Ovary (tissue), 3 donors: Measurements from ENCODE around the gene PHF14.

ENCODE experiments used
- CTCF ChIP-seq, 3 donors: fragments of 450-650 bp in 2 of 3; fragments of 200-600 bp in 1 of 3; IDR thresholded peaks; one replicate each; pipeline versions ENCODE4 v1.5.1 to v1.8.0; 2016 to 2022; ENCODE audit warnings: antibody characterized with exemption in 3 of 3, mild to moderate bottlenecking in 1 of 3
- EP300 ChIP-seq: sonication (generic); formaldehyde crosslinking; IDR thresholded peaks from one replicate; pipeline ENCODE4 v1.6.1; 2017; ENCODE audit warnings: antibody characterized with exemption
- POLR2A ChIP-seq: fragments of 450-650 bp; IDR thresholded peaks from one replicate; pipeline ENCODE4 v1.6.1; 2017; ENCODE audit warnings: antibody characterized with exemption, mild to moderate bottlenecking, moderate library complexity
- donor health status: DM: no; HTN: no; CAD: no.

- TF ChIP-seq CTCF (IDR thresholded peaks at IDR 0.05) (no peak), EP300 (no peak), POLR2A (no peak)
Observed at GRCh38 chr7:11062110-11062509, 88.4 kb downstream of the PHF14 start.
